Hepatocyte (in vitro differentiated cells): ENCODE data around the gene ARIH2. TPM values are rescaled to one million over a fixed set of nuclear protein-coding genes. Genes with fewer than 3 reads are reported as not detected.

Experiments
- DNase-seq: peaks from one replicate; pipeline ENCODE4 v3.0.0-alpha.2; 2016; ENCODE audit warnings: low spot score
- H2AFZ ChIP-seq: fragments of 200-600 bp; sonication (generic); 2 replicates; pipeline ENCODE4 v1.6.0; 2016; ENCODE audit warnings: antibody characterized with exemption, mild to moderate bottlenecking
- H3K27ac ChIP-seq: fragments of 200-600 bp; sonication (generic); 2 replicates; pipeline ENCODE4 v1.5.1; 2016; ENCODE audit warnings: mild to moderate bottlenecking
- H3K27me3 ChIP-seq: fragments of 200-600 bp; sonication (generic); 2 replicates; pipeline ENCODE4 v1.6.1; 2016
- H3K36me3 ChIP-seq: fragments of 200-600 bp; sonication (generic); replicated peaks from 2 replicates; pipeline ENCODE4 v1.5.1; 2016; ENCODE audit warnings: low read depth; ENCODE audit not compliant: insufficient read depth
- H3K4me1 ChIP-seq: fragments of 200-600 bp; sonication (generic); 2 replicates; pipeline ENCODE4 v1.5.1; 2016; ENCODE audit warnings: mild to moderate bottlenecking, moderate library complexity; ENCODE audit not compliant: insufficient read depth
- H3K4me2 ChIP-seq: fragments of 200-600 bp; sonication (generic); 2 replicates; pipeline ENCODE4 v1.6.0; 2016
- H3K4me3 ChIP-seq: fragments of 200-600 bp; sonication (generic); 2 replicates; pipeline ENCODE4 v1.5.1; 2016; ENCODE audit warnings: mild to moderate bottlenecking
- H3K79me2 ChIP-seq: fragments of 200-600 bp; sonication (generic); 2 replicates; pipeline ENCODE4 v1.6.0; 2017; ENCODE audit warnings: mild to moderate bottlenecking
- H3K9me2 ChIP-seq: fragments of 200-600 bp; sonication (generic); replicated peaks from 2 replicates; pipeline ENCODE4 v1.6.0; 2017; ENCODE audit warnings: mild to moderate bottlenecking; ENCODE audit not compliant: insufficient read depth
- H3K9me3 ChIP-seq: fragments of 200-600 bp; sonication (generic); 2 replicates; pipeline ENCODE4 v1.5.1; 2016; ENCODE audit warnings: low read depth, mild to moderate bottlenecking
- H4K20me1 ChIP-seq: fragments of 200-600 bp; sonication (generic); 2 replicates; pipeline ENCODE4 v1.6.0; 2016; ENCODE audit warnings: mild to moderate bottlenecking; ENCODE audit not compliant: insufficient read depth, poor library complexity, severe bottlenecking
- EZH2 ChIP-seq: fragments of 200-600 bp; sonication (generic); IDR thresholded peaks from 2 replicates; pipeline ENCODE4 v1.6.1; 2016; ENCODE audit warnings: antibody characterized with exemption, mild to moderate bottlenecking, borderline replicate concordance
- EZH2phosphoT487 ChIP-seq: fragments of 200-600 bp; sonication (generic); IDR thresholded peaks from one replicate; pipeline ENCODE4 v1.6.1; 2018; ENCODE audit warnings: antibody characterized with exemption, mild to moderate bottlenecking, low read depth, moderate library complexity; ENCODE audit not compliant: unreplicated experiment, severe bottlenecking
- WGBS: methylation state at CpG from one replicate; pipeline ENCODE4 v1.1.6; 2016; ENCODE audit warnings: low lambda C conversion rate; ENCODE audit errors: missing lambda C conversion rate; 5-methylcytosine and 5-hydroxymethylcytosine counted together
- polyA plus RNA-seq: library from polyadenylated mRNA; unstranded; fragments of >200 nt; fragmentation: Nextera tagmentation; extraction: Ambion mirVana; gene quantifications from 2 replicates; pipeline ENCODE4 v1.2.1, GENCODE V29; 2016
- total RNA-seq: library from RNA; depleted of rRNA; stranded (reverse); fragments of >200 nt; gene quantifications from 2 replicates; pipeline ENCODE4 v1.2.3, GENCODE V29; 2014
- TF ChIP-seq, protein P1 (sequence below): fragments of 200-600 bp; sonication (generic); IDR thresholded peaks from 2 replicates; pipeline ENCODE4 v1.5.1; 2016; ENCODE audit warnings: antibody characterized with exemption, mild to moderate bottlenecking; ENCODE audit not compliant: poor library complexity

The ARIH2 gene
- total and polyA plus RNA-seq, 2 experiments from 2014 or later = 41.7 to 60.9 TPM

DNA sequence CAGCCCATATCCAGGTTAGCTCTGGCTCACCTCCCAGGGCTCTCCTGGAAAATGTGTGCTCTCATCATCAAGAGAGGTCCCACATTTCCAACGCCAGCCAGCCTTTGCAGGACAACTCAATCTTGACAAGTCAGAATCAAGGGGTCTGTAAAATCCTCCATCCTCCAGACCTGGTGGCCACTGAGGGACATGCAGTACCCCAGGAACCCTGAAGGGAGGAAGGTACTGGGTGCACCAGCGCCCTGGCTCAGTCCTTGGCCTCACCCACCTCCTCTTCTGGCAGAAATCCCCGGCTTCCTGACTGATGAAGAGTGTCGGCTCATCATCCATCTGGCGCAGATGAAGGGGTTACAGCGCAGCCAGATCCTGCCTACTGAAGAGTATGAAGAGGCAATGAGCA is 82.5 kb downstream of the ARIH2 start:
- Histone ChIP-seq H3K27me3 (no peaks in the 10 kb centered on the region), H3K27ac (no peak overlapping the region), H3K4me2 (no peak overlapping the region), H4K20me1 (no peaks in the 10 kb centered on the region), H2AFZ (no peak overlapping the region), H3K4me1 (peaks cover 23% of the 10 kb centered on the region), H3K36me3 (no peaks in the 10 kb centered on the region), H3K4me3 (no peak overlapping the region), H3K9me2 (no peaks in the 10 kb centered on the region), H3K9me3 (no peaks in the 10 kb centered on the region), H3K79me2 (no peaks in the 10 kb centered on the region)
- TF ChIP-seq EZH2phosphoT487 (no peak), EZH2 (no peak)
- TF ChIP-seq, protein P1, sequence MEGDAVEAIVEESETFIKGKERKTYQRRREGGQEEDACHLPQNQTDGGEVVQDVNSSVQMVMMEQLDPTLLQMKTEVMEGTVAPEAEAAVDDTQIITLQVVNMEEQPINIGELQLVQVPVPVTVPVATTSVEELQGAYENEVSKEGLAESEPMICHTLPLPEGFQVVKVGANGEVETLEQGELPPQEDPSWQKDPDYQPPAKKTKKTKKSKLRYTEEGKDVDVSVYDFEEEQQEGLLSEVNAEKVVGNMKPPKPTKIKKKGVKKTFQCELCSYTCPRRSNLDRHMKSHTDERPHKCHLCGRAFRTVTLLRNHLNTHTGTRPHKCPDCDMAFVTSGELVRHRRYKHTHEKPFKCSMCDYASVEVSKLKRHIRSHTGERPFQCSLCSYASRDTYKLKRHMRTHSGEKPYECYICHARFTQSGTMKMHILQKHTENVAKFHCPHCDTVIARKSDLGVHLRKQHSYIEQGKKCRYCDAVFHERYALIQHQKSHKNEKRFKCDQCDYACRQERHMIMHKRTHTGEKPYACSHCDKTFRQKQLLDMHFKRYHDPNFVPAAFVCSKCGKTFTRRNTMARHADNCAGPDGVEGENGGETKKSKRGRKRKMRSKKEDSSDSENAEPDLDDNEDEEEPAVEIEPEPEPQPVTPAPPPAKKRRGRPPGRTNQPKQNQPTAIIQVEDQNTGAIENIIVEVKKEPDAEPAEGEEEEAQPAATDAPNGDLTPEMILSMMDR = no peak
- 97% methylated on average over 6 of the region's 6 CpGs for WGBS
- DNase-seq = no peak

DNA sequence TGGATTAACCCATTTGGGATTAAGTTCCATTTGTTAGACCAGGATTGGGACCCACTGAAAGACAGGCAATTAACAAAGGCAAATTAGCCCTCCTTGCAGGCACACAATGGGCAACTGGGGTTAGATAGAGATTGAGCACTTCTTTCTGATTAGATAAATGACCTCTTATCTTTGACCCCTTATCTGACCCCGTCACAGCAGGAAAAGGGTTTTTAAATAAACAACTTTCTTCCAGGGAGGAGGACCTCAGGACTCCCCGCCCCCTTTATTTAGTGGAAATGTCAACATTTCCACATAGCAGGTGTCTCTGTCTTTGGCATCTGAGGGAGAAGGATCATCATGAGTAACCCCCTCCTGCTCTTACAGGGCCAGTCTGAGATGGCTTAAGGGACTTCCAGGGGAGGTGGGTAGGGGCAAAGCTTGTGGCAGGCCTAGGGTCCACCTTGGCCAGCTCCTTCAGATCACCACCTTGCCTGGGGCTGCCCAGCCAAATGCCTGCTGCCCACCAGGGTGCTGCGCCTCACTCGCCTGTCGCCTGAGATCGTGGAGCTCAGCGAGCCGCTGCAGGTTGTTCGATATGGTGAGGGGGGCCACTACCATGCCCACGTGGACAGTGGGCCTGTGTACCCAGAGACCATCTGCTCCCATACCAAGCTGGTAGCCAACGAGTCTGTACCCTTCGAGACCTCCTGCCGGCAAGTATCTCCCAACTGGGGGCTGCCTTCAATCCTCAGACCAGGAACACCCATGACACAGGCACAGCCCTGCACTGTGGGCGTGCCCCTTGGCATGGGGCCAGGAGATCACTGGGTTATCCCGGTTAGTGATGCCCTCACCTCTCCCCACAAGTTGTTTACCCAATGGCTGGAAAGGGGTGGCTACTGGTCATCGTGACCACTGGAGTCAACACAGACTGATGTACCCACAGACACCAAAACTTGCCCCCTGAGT is 86.0 kb downstream of the ARIH2 start:
- TF ChIP-seq EZH2phosphoT487 = no peak
- TF ChIP-seq, protein P1 = no peak
- no peak for TF ChIP-seq EZH2
- H3K36me3 ChIP-seq = no peaks in the 10 kb centered on the region
- no peak overlapping the region for H3K4me3 ChIP-seq
- H4K20me1 ChIP-seq = peaks cover 18% of the 10 kb centered on the region
- WGBS = 90% methylated on average over 16 of the region's 16 CpGs
- no peaks in the 10 kb centered on the region for H3K9me3 ChIP-seq
- H3K4me2 ChIP-seq = no peak overlapping the region
- peaks cover 13% of the 10 kb centered on the region for H3K4me1 ChIP-seq
- peaks cover 21% of the 10 kb centered on the region for H3K79me2 ChIP-seq
- H2AFZ ChIP-seq = no peak overlapping the region
- H3K27me3 ChIP-seq = no peaks in the 10 kb centered on the region
- no peak for DNase-seq
- no peaks in the 10 kb centered on the region for H3K9me2 ChIP-seq
- H3K27ac ChIP-seq = no peak overlapping the region

DNA sequence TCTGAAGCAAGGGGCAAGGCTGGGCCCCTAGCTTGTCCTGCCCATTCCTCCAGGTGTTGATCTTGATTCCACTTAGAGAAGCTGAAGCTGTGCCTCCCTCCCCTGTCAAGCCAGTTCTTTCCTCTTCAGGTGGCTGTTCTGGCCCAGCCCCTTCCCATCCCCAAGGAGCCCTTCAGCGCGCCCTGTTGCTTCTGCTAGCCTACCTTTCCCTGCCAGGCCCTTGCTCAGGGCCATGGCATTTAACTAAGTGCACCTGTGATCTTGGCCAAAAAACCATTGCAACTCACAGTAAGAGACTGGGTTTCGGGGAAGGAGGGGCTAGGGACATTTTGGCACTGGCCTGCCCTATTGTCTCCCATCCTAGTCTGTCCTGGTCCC is 86.7 kb downstream of the ARIH2 start:
- peaks cover 7% of the 10 kb centered on the region for H3K4me1 ChIP-seq
- H3K27ac ChIP-seq = no peak overlapping the region
- TF ChIP-seq, protein P1 = no peak
- TF ChIP-seq EZH2phosphoT487 = no peak
- no peak for TF ChIP-seq EZH2
- H2AFZ ChIP-seq = no peak overlapping the region
- H3K36me3 ChIP-seq = no peaks in the 10 kb centered on the region
- H3K4me3 ChIP-seq = no peak overlapping the region
- no peak for DNase-seq
- H3K9me2 ChIP-seq = no peaks in the 10 kb centered on the region
- no peak overlapping the region for H3K4me2 ChIP-seq
- peaks cover 28% of the 10 kb centered on the region for H3K79me2 ChIP-seq
- H3K27me3 ChIP-seq = no peaks in the 10 kb centered on the region
- H3K9me3 ChIP-seq = no peaks in the 10 kb centered on the region
- WGBS = 96% methylated on average over 3 of the region's 3 CpGs
- H4K20me1 ChIP-seq = peaks cover 24% of the 10 kb centered on the region
